Bone marrow (tissue), 2 donors: ENCODE results near the gene MEIS2.

Source experiments
- DNase-seq, 2 donors: peaks; one replicate each; lab custom pipeline; 2025; lab: John Stamatoyannopoulos, UW

Gene MEIS2

DNA sequence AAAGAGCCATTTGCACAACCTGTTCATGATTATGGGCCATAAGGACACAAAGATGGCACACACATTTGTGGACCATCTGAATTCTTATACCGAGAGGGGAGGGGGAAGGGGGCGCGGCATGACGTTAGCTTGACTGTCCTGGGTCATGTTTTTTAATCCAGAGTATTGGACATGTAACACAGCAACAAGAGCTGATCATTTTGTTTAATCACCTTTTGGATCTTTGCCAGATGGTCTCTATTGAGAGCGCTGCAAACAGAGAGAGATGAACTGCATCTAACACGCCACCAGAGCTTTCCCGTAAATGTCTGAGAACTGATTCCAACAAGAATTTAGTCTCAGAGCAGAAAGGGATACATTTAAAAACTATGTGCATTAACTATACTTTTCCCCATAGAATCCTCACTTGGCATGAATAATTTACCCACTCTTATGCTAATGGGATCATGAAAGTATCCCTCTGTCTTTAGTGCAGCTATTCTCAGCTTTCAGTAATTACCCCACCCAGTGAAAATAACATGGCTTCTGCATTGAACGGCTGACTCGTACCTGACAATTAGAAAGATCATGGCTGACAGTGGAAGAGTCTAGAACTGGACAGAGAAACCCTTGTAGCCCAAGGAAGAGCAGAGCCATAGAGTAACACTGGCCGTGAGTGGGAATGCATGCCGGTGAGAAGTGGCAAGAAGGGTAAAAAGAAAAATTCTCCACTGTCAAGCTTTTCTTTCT is 22.6 kb downstream of the MEIS2 start:
- no peak for DNase-seq

DNA sequence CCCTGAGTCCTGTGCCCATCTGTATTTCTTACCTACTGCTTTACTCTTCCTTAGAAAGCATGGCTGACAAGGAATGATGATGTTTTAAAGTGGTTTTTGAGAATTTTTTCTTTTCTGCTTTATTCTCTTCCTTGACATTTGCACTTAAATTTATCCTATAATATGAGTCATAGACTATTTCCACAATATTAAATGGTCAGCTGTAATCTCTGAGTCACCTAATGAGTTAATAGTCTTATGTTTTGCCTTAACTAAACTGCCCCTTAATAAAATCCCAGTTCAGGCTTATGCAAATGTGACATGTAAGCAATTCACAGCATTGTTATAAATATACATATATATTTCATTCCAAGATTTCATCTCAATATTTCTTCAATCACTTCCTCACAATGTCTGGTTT is 23.8 kb downstream of the MEIS2 start:
- DNase-seq = no peak

DNA sequence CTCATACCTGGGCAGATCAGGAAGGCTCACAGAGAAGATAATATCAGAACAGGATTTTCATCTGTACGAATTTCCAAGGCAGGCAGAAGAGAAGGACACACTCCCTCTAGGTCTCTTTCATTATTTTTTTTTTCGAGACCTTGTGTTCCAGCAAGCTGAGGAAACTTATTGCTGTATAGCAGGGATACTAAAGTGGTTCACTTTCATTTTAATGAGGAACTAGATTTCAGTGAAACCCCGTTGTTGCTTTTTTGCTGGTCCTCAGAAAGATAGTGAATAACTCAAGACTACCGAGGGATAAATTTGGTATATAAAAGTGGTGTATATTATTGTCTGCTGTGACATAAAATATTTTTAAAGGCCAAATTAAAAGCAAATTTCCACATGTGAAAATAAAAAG is 24.6 kb downstream of the MEIS2 start:
- DNase-seq = no peak

DNA sequence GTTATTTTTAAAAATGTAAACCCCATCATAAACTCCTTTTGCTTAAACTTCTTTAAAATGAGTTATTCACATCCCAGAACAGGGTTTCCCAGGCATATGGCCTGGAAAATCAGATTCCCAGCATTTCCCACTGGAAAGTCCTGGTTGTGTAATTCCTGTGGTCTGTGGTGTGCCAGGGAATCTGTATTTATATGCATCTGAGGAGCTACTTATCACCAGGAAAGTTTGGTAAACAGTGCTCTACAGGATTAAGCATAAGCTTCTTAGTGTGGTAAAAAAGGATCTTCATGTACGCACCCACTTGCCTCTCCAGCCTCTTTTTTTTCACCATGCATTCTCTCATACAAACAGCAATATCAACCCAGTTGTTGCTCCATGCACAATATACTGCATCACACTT is 28.2 kb downstream of the MEIS2 start:
- DNase-seq = no peak

DNA sequence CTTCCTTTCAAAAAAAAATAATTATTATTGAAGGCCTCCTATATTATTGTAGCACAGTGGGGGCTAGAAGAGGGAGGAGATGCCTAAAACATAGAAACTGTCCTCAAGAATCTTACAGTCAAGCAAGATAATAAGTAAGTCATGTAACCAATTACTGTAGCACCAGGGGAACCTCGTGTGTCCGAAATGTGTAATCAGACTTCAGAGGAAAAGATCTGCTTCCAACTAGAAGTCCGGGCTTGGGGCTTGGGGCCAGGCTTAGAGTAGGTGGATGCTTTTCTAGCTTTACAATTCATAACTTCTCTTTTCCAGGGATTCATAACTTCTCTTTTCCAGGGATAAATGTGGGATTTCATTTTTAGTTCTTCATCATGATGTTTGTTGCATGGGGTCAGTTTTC is 29.2 kb downstream of the MEIS2 start:
- no peak for DNase-seq

DNA sequence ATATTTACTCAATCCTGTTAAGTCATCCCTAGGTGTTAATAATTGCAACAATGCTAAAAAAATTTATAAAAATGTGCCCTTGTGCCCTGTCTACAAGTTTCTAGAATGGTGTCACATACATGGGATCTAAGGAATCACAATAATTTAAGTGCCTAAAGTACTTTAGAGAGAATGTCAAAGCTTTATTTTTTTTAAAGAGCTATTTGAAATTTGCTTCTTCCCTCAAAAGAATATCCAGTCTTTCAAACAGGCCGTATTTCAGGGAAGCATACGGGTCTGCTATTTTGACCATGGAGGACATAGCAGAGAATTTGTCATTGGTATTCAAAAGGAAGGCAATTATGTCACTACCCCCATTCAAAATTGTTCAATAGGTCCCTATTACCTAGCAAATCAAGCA is 29.7 kb downstream of the MEIS2 start:
- DNase-seq = no peak

DNA sequence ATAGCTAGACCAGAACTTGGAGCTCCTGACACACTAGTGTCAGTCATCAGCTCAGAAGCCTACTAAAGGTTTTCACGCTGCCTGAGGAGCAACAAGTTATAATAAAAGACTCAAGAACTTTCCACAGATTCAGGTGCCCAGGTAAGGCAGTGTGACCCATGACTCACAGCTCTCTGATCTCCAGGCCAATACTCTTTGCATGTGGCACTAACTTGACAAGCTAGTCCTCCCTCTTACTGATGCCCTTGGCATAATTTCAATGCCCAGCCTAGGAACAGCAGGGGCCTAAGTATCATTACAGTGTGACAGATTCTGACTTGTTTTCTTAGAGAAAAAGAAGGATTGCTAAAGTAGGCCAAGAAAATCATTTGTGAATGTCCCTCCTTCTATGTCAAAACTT is 38.4 kb downstream of the MEIS2 start:
- no peak for DNase-seq

DNA sequence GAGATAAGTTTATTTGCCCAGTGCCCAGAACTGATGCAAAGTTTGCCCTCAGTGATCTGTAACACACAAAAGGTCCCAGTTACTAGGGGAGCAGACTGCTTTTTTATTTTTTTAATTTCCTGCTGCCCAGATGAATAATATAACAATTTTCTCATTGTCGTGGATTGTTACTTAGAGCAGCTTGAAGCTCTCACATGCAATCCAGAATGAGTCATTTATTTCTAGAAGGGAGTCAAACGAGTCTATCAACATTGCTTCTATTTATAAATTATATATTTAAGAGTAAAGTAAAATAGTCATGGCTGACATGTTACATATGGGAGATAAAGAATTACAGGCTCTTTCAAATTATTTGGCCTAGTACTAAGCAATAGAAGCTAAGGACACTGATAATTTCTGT is 41.3 kb downstream of the MEIS2 start:
- no peak for DNase-seq

DNA sequence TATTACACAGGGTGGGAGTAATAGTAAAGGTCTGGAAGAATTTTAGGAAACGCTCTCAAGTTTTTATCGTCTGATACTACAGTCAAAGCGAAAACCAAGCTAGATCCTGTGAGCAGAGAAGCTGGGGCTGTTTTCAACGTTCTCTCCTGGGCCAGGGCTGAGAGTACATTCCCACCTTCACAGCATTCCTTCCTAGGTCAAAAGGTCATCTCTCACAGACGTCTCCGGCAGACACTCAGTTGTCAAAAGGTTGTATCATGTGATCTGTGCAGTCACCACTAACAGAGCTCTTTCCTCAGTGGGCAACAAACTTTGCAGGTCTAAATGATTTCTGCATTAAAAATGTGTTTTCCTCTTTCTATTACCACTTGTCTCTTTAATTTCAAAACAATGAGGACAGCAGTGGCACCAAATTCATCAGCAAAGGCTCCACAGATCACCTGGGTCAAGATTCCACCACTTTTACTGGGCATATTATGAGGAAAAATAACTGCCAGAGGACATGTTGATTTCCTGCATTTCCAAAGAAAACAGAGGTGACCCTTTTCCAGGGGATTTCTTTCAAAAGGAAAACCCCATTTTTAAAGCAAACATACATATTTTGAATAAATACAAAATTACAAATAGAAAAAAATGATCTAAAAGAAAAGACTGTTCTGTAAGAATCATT is 41.9 kb downstream of the MEIS2 start:
- DNase-seq = no peak

DNA sequence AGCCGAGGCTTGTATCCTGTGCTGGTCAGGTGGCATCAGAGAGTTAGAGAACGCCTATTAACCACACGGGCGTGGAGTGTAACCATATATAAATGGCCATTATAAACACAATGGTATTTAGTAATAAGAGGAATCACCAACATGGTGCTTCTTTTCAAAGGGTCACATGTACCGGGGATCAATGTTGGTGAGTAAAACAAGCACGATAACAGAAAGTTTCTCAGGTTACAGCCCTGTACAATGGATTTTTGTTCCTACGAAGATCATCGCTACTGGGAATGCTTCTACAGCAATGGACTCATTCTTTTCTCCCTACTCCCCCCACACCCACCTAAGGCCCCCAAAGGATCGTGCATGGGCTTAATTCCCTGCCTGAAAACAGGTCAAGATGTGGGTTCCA is 42.5 kb downstream of the MEIS2 start:
- DNase-seq = no peak

DNA sequence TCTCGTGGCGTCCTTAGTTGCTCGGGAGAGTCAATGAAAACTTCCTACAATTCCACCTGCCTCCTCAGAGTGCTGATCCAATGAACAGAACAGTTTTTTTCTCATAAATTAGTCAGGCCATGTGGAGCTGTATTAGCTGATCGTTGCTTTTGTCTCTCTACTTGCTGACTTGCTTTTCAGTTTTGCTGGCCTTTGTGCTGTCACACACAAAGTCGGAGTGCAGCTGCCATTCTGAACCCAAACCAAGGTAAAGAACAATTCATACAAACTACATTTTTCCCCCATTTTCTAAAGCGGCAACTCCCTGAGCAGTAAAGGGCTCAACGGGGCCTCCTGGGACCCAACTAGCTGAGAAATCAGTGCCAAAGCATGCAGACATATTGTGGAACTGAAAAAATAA is 43.1 kb downstream of the MEIS2 start:
- DNase-seq = no peak

DNA sequence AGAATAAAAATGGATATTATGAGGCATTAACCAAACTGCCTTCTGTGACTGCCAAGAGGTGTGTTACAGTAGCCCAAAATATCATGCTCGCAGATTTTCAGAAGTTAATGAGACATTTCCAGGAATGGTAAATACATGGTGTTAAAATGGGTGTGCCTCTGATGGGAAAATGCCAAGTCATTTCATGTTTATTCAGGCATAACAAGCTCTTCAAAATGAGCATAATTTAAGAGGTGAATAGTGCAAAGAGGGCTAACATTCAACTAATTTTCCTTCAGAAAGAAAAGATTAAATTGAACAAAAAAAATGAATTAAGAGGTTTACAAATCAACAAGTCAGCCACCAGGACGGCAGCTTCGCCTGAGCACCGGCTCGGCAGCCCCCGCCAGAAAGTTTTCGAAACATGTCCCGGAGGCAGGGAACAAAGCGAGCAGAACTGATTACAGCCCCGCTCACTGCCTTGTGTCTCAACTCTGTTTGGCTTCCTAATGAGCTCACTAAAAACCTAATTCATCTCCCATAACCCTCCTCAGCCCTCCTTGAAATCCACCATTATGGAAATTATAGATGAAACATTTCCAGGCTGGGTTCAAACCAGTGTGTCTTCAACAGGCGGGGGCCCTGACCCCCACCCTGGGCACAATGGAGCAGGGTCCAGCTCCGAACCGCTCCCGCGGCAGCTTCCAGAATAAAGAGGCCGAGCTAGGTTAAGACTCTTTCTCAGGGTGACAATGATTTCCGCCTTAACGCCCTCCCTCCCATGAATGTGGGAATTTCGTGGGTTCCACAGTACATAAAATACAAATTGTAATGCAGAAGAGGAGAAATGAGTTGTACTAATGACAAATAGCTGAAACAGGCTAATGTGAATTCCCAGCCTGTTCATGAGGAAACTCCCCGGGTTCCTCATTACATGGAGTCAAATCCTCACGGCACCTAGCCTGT is 43.9 kb downstream of the MEIS2 start:
- DNase-seq = no peak

DNA sequence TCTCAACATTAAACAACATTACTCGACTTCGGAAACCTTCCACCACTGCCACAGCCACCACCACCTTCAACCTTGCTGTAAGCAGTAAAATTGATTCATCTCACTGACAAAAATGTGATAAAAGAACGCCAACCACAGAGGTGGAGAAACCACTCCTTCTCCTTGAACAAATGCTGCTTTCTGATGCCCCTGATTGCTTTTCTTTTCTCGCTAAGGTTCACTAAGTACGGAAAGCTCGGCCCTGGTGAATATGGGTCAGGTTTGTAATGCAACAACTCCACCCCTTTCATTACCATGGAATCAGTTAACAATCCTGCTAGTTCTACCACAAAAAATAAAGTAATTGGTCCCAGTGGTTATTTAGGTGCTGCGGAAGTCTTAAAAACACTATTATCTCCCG is 44.9 kb downstream of the MEIS2 start:
- no peak for DNase-seq

DNA sequence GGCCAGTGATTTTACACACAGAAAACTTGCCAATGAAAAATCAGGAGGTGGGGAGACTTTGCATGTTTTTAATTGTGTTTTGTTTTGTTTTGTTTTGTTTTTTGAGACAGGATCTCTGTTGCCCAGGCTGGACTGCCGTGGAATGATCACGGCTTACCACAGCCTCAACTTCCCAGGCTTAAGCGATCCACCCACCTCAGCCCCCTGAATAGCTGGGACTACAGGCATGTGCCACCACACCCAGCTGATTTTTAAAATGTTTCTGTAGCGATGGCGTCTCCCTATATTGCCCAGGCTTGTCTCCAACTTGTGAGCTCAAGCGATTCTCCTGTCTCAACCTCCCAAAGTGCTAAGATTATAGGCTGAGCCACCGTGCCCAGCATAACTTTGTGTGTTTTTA is 46.0 kb downstream of the MEIS2 start:
- no peak for DNase-seq

DNA sequence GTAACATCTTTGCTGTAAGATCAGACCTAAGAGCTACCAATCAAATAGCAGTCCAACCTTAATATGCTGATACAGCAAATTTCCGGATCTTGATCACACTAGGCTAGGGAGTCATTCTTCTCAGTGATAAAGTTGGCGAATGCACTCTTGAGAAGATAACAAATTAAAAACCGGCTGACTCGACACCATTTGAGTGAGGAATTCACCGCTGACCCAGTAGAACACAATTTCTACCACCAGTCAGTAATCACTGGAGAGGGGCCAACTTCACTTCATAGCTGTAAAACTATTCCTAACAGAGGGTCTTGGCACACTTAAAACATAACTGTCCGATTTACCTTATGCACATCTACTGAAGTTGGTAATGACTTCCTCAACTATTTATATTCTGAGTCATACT is 47.2 kb downstream of the MEIS2 start:
- DNase-seq = no peak

DNA sequence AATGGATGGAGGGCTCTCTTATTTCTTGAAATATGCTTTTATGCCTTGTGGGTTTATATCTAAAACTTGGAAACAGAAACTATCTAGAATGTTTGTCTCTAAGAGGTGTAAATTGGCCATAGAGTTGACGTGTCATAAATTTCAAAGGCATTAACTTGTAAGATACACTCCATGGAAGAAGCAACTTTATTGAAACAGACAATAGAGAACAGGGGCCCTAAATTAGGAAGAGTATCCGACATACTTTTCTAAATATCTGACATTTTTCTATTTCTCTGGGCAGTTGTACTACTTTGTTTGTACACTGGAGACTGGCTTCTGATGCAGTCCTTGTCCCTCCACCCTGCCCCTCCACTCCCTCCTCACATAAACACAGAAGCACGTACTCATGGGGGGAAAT is 50.0 kb downstream of the MEIS2 start:
- no peak for DNase-seq

DNA sequence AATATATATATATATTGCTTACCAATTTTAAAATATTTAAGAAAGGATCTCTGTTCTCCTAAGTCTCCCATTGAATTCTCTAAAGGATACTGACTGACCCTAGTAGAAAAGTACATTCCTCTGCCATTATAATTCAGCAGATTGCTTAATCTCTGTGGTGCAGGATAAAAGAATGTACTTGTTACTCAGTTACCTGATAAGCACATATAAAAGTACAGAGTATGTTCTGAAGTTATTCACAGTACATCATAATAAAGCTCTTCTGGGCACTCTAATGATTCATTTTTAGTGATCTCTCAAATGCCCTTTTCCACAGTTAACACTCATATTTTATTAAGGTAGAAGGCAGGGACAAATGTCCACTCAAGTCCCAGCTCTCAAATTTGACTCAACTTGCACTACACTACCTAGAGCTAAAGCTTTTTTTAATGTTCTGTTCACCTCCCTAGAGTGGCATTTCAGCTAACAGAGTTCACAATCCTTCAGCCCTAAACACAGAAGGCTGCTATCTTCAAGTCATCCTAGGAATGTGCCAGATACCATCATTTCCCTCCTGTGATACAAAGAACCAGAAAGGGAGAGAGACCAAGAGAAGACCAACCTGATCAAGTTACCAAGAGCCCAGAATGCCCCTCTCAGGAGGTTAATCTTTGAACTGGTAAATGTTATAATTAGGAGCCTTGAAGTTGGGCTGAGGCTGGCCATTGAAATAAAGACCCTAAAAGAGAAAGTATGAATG is 53.3 kb downstream of the MEIS2 start:
- no peak for DNase-seq

DNA sequence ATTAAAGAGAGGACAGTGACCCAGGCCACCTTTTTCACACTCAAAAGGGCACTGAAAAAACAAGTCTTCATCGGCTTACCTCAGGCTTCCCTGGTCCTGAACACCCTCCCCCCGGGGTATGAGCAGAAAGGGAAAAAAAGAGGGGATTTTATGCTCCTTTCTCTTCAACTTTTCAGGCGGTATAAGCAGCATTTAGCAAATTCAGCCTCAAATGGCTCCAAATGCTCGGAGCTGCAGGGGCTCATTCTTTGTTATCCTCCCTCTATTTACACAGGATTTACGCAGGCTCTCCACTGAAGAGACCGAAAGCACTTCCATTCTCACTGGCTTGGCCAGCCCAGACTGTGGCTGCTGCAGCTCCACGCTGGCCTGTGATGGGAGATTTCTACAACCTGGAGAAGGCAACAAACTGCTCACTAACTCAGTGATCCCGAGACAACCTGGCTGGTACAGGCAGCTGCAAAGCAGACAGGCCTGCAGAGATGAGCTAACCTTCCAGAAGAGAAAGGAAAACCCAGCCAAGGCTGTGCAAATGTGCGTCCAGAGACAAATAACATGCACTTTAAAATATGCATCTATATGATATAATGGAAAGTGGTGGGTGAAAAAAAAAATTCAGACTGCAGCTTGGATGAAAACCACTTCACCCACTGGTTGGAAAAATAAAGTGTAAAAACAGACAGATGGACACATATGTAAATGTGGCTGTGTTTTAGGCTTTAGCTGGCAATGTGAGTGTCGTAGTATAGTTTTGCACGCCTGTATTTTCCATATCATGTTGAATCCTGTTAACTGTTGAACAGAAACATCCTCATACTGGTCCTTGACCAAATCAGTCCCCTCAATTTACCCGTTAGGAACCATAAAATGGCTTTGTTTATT is 54.2 kb downstream of the MEIS2 start:
- DNase-seq = no peak

DNA sequence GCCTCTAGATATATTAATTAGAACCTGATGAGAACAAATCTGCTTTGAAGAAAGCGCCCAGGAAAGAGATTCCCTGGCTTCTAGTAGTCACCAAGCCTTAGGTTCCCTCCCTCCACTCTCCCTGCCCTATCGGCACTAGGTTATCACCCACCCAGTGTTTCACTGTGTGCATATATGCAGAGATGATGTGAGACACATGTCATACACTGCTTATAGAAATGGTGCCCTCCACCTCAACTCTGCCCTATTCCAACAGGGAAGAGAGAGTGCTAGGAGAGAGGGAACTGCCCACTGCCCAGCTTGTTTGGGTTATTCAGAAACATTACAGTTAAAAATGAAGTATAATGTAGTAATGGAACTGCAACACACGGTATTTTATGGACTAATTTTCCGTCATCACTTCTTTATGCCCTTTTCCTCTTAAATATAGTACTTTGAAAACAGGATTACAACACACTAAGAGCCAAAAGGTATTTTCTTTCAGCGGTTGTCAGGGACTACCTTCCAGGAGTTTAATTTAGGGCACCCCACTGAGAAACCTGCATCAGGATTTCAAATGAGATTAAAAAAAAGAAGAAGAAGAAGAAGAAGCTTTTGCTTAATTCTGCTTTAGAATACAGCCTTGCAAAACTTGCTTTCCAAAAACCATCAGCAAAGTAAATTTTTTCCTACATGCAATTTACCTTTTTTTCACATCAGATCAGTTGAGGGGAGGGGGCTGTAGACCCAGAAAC is 55.3 kb downstream of the MEIS2 start:
- no peak for DNase-seq

DNA sequence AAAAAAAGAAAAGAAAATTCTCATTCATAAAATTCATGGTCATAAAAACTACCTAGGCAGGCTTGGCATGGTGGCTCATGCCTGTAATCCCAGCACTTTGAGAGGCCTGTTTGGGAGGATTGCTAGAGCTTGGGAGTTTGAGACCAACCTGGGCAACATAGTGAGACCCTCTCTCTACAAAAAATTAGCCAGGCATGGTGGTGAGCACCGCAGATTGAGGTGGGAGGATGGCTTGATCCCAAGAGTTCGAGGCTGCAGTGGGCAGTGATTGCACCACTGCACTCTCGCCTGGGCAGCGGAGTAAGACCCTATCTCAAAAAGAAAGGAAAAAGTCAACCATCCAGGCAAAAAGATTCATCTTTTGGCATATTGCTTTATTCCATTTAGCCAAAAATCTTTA is 58.5 kb downstream of the MEIS2 start:
- DNase-seq = no peak

DNA sequence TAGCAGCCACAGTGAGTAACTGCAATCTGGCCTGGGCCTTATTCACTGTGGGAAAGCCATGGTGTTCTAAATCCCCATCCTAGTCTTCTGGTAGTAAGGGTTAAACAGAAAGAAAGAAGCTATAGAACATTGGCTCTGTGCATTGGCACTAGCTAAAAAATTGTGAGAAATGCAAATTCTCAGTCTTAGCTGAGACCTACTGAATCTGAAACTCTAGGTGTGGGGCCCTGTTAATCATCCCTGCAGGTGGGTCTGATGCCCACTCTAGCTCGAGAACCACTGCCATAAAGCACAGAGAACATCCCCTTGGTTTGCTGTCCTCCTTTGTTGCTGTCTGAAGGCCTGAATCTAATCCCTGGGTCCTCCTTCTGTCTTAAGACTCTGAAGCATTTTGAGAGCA is 59.3 kb downstream of the MEIS2 start:
- DNase-seq = no peak
